OCI-LY3 (cell line): Measurements from ENCODE around the gene CCL7.

ENCODE experiments used
- H2AFZ ChIP-seq: fragments of 200-600, 300-600 bp; shearing (Covaris generic); 2 replicates; pipeline ENCODE4 v1.6.0; 2014; ENCODE audit warnings: antibody characterized with exemption, low read depth, low read length
- H3K27ac ChIP-seq: fragments of 200-600, 300-600 bp; sonication (generic); 2 replicates; pipeline ENCODE4 v1.5.1; 2014; ENCODE audit warnings: mild to moderate bottlenecking, low read length, moderate library complexity, mixed read lengths
- H3K27me3 ChIP-seq: fragments of 200-600, 300-600 bp; sonication (generic); 2 replicates; pipeline ENCODE4 v1.6.1; 2014; ENCODE audit warnings: low read depth, low read length, mixed read lengths
- H3K36me3 ChIP-seq: fragments of 200-600, 300-600 bp; sonication (generic); replicated peaks from 2 replicates; pipeline ENCODE3; 2014; ENCODE audit warnings: low read depth, low read length, mixed read lengths
- H3K4me1 ChIP-seq: fragments of 300-600, 200-600 bp; sonication (generic); 2 replicates; pipeline ENCODE4 v1.6.1; 2014; ENCODE audit warnings: low read length, mixed read lengths
- H3K4me2 ChIP-seq: fragments of 200-600, 300-600 bp; sonication (generic); 2 replicates; pipeline ENCODE4 v1.6.1; 2014; ENCODE audit warnings: low read length, mixed read lengths
- H3K4me3 ChIP-seq: fragments of 300-600, 200-600 bp; sonication (generic); 2 replicates; pipeline ENCODE4 v1.5.1; 2014; ENCODE audit warnings: antibody characterized with exemption, mild to moderate bottlenecking, low read length, moderate library complexity
- H3K79me2 ChIP-seq: fragments of 300-600, 200-600 bp; shearing (Covaris generic); 2 replicates; pipeline ENCODE4 v1.6.1; 2014; ENCODE audit warnings: mild to moderate bottlenecking, low read length, mixed read lengths
- H3K9ac ChIP-seq: fragments of 300-600, 200-600 bp; shearing (Covaris generic); 2 replicates; pipeline ENCODE4 v1.6.0; 2014; ENCODE audit warnings: mild to moderate bottlenecking, low read length, moderate library complexity
- H3K9me3 ChIP-seq: fragments of 200-600, 300-600 bp; shearing (Covaris generic); 2 replicates; pipeline ENCODE4 v1.6.1; 2014; ENCODE audit warnings: low read length, mixed read lengths; ENCODE audit not compliant: insufficient read depth
- H4K20me1 ChIP-seq: fragments of 200-600, 300-600 bp; sonication (generic); 2 replicates; pipeline ENCODE4 v1.6.1; 2016; ENCODE audit warnings: low read length, mixed read lengths; ENCODE audit not compliant: insufficient read depth
- CTCF ChIP-seq: fragments of 200-600, 300-600 bp; sonication (generic); IDR thresholded peaks from 2 replicates; pipeline ENCODE4 v1.5.1; 2014; ENCODE audit warnings: antibody characterized with exemption, low read length, low read depth
- EZH2phosphoT487 ChIP-seq: fragments of 200-600 bp; shearing (Covaris generic); IDR thresholded peaks from 2 replicates; pipeline ENCODE4 v1.6.1; 2018; ENCODE audit warnings: antibody characterized with exemption, mixed run types, low read depth

The CCL7 gene

GRCh38 chr17:34257986-34258326 is 12.1 kb upstream of the CCL7 start:
- Histone ChIP-seq H3K36me3 (no peaks in the 10 kb centered on the region), H3K9ac (no peak overlapping the region), H2AFZ (no peak overlapping the region), H3K79me2 (no peaks in the 10 kb centered on the region), H3K27ac (no peak overlapping the region), H3K4me2 (no peak overlapping the region), H3K27me3 (peaks cover 78% of the 10 kb centered on the region), H3K4me1 (peaks cover 9% of the 10 kb centered on the region; the same call in 1 of the 2 replicates), H3K9me3 (no peaks in the 10 kb centered on the region), H3K4me3 (no peak overlapping the region), H4K20me1 (peaks cover 12% of the 10 kb centered on the region; the same call in 1 of the 2 replicates)
- TF ChIP-seq CTCF: no peak
- TF ChIP-seq EZH2phosphoT487: no peak

- H3K27ac ChIP-seq: no peak overlapping the region
- no peak overlapping the region for H3K4me2 ChIP-seq
- no peak overlapping the region for H2AFZ ChIP-seq
- H3K9ac ChIP-seq: no peak overlapping the region
- H3K9me3 ChIP-seq: no peaks in the 10 kb centered on the region
- H3K27me3 ChIP-seq: peaks cover 66% of the 10 kb centered on the region
- TF ChIP-seq EZH2phosphoT487 (no peak), CTCF (no peak)
- no peaks in the 10 kb centered on the region for H3K36me3 ChIP-seq
- no peak overlapping the region for H3K4me3 ChIP-seq
- peaks cover 9% of the 10 kb centered on the region; the same call in 1 of the 2 replicates for H3K4me1 ChIP-seq
- H3K79me2 ChIP-seq: no peaks in the 10 kb centered on the region
- H4K20me1 ChIP-seq: peaks cover 6% of the 10 kb centered on the region; the same call in 1 of the 2 replicates
Measured at GRCh38 chr17:34259146-34259545, 10.9 kb upstream of the CCL7 start.

DNA sequence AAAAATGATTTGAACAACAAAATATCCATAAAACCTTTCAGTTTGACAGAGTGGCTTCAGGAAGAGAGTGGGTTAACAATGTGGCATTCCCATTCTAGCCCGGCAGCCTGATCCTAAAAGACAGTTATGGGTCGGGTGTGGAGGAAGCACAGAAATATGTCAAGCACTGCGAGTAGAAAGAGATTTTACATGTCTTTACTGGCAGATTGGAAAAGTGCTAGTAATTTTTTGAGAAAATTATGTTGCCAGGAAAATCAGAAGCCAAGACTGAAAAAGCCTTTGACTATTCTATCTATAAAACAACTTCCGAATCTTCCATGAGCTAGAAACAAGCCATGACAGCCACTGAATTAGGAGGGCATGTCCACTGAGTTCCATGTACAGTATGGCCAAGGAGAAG is 9.2 kb upstream of the CCL7 start:
- no peaks in the 10 kb centered on the region for H3K79me2 ChIP-seq
- no peak overlapping the region for H3K4me3 ChIP-seq
- H3K27me3 ChIP-seq: peaks cover 66% of the 10 kb centered on the region
- H3K27ac ChIP-seq: no peak overlapping the region
- no peaks in the 10 kb centered on the region for H3K9me3 ChIP-seq
- H4K20me1 ChIP-seq: no peaks in the 10 kb centered on the region
- H3K4me1 ChIP-seq: 0 out of 2 replicates have a peak, but pooled peaks cover under 1% of the 10 kb centered on the region
- H3K9ac ChIP-seq: no peak overlapping the region
- H3K36me3 ChIP-seq: no peaks in the 10 kb centered on the region
- no peak overlapping the region for H2AFZ ChIP-seq
- TF ChIP-seq CTCF (no peak), EZH2phosphoT487 (no peak)
- no peak overlapping the region for H3K4me2 ChIP-seq

DNA sequence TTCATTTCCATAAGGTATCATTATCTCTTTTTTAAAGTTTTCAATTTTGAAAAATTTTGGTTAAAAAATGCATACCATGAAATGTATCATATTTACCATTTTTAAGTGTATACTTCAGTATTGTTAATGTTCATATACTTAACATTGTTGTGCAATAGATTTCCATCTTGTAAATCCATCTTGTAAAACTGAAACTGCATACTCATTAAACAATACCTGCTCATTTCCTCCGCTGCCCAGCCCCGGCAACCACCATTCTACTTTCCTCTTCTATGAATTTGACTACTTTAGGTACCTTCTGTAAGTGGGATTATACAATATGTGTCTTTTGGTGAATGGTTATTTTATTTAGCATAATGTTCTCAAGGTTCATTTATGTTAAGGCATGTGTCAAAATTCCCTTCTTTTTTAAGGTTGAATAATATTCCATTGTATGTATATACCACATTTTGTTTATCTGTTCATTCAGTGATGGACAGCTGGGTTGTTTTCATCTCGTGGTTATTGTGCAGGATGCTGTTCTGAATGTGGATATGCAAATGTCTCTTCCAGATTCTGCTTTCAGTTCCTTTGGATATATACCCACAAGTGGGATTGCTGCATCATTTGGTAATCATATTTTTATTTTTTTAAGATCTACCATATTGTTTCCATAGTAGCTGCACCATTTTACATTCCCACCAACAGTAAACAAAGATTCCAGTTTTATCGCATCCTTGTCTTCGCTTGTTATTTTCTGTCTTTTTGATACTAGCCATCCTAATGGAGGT is 8.3 kb upstream of the CCL7 start:
- no peak overlapping the region for H2AFZ ChIP-seq
- peaks cover 66% of the 10 kb centered on the region for H3K27me3 ChIP-seq
- H3K4me3 ChIP-seq: no peak overlapping the region
- H3K27ac ChIP-seq: no peak overlapping the region
- peaks cover 7% of the 10 kb centered on the region for H3K4me1 ChIP-seq
- H3K9me3 ChIP-seq: no peaks in the 10 kb centered on the region
- H3K9ac ChIP-seq: no peak overlapping the region
- H3K4me2 ChIP-seq: no peak overlapping the region
- H3K79me2 ChIP-seq: no peaks in the 10 kb centered on the region
- no peaks in the 10 kb centered on the region for H4K20me1 ChIP-seq
- H3K36me3 ChIP-seq: no peaks in the 10 kb centered on the region
- TF ChIP-seq EZH2phosphoT487: no peak
- TF ChIP-seq CTCF: no peak
